GM21717 (cell line): ENCODE results near the gene PDZD4.
A peak's percentile ranks its signal among the peaks of the same experiment; 100 is the strongest.

Source experiments
- ATAC-seq: cut with Tn5 transposase; IDR thresholded peaks from one replicate; pipeline ENCODE4 v1.9.1; 2021; ENCODE audit warnings: mild to moderate bottlenecking, moderate library complexity; ENCODE audit not compliant: unreplicated experiment

The PDZD4 gene

DNA sequence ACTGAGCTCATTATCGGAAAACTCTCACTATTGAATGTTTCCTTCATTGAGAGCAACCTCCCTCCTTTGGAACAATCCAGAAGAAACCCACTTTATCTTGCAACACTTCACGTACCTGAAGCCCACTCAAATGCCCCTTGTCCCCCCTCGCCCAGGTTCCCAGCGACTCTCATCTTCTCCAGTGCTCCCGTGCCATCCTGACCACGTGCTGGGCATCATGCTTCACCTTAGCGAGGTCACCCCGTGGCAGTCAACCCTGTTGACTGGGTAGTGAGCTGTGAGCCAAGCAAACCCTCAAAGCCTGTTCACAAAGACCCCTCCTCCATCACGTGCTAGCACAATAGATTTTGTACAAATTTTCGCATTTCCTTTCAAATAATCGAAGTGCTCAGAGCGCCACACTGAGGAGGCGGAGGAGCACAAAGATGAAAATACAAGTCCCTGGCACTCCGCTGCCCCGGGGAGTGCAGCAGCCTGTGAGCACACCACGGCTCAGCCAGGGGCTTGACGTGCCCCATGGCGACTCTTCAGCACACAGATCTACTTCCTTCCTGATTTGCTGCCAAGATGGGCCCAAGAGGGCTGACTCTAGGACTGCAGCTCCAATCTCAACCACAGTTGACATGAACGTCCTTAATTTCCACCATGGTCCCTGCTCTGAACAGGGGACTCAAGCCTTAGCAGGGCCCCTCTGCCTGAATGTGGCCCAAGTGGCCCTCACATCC, 15.6 kb downstream of the PDZD4 start:
- ATAC-seq, result no peak

DNA sequence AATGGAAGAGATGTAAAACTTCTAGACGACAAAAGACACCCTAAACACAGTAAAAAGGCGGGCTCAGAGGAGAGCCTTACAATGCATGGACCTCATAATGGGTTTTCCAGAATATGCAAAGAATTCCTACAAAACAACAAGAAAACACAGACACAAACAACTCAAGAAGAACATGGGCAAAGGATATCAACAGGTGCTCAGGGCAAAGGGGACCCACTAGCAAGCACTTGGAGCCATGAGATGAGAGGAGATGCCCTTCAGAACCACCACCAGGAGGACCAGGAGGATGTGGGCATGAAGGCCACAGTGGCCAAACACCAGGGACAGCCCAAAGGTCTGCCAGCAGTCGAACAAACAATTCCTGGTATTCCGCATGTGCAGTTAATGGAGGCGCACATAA, 17.2 kb downstream of the PDZD4 start:
- no peak for ATAC-seq

DNA sequence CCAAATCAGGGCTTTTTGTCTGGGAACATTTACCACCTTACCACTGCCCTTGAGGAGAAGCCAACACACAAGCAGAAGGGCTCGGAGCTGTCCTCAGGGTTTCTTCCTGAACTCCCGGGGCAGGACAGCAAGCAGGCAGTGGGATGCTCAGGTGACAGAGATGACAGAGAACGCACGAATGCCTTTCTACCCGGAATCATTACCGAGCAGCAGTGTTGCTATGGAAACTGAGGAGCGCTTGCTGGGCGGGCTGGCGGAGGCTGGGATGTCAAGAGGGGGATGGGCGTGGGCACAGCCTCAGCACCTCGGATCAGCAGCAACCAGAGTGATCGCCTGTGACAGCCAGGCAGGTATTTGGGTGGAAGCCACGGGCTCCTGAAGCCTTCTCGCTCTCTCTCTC, 18.1 kb downstream of the PDZD4 start:
- no peak for ATAC-seq

DNA sequence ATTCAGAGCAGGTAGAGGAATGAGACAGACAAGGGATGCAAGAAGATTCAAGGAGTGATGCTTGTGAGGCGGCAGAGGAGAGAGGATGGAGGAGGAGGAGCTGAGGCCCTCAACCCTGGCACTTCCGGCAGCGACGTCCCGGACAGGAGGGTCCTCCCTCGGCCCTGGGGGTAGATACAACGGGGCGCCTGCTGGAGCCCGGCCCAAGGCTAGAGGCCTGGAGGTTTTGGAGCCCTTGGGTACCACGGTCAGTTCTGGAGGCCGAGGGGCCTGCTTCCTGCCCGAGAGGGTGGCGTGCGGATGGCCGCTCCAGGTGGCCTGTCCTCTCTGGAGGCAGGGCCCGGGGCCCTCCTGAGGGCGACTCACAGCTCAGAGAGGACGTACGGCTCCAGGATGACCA, 22.4 kb downstream of the PDZD4 start:
- no peak for ATAC-seq

DNA sequence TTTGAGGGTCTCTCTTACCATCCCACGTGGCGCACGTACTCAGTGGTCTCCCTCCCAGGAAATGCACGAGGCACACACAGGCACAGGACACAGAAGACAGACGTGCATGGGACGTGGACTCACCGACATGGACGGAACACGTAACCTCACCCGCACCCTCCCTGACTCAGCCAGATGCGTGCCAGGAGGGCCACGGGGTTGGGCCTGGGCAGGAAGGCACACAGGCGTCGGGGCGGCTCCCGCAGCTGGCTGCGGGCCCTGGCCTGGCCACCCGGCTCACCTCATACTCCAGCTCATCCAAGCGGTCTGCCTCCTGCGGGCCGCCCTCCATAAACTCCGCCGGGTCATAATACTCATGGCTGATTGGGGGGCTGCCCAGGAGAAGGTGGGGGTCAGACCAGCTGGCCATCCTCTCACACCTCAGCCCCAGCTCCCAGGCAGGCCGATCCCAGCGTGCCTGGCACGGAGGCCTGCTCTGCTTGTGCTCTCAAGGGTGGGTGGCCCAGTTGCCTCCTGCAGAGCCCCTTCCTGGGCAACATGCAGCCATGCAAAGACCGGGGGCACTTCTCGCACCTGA, 23.3 kb downstream of the PDZD4 start:
- ATAC-seq, result no peak

DNA sequence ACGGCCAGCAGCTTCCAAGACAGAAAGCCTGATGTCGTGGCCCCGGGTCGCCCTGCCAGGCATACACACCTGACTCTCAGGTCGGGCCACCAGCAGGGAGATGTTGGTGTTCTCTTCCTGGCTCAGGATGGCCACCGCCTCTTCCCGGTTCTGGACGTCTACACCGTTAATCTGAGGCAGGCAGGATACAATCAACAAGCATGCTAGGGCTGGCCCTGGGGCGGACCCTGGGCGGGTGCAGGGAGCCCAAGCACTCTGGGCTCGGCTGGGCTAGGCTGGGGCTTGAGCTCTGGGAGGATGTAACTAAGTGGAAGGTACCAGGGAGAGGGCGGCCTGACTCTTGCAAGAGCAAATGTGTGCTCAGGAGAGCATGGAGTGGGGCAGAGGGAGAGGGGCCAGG, 24.9 kb downstream of the PDZD4 start:
- no peak for ATAC-seq

DNA sequence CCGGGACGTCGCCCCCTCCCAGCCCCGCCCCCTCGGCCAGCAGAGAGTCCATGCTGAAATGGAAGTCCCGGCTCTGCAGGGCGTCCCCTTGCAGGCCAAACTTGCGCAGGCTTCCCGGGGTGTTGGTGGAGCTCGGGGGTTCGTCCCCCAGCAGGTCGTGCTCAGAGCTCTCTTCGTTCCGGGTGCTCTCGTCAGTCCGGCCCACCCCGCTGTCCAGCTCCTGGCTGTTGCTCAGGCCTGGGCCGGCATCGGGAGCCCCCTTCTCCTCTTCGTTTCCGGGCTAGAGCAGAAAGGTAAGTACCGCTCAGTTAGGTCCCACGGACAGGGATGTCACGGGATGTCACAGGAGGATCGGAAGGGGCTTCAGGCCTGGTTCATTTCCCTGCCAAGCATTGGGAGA, 25.7 kb downstream of the PDZD4 start:
- ATAC-seq, result no peak

DNA sequence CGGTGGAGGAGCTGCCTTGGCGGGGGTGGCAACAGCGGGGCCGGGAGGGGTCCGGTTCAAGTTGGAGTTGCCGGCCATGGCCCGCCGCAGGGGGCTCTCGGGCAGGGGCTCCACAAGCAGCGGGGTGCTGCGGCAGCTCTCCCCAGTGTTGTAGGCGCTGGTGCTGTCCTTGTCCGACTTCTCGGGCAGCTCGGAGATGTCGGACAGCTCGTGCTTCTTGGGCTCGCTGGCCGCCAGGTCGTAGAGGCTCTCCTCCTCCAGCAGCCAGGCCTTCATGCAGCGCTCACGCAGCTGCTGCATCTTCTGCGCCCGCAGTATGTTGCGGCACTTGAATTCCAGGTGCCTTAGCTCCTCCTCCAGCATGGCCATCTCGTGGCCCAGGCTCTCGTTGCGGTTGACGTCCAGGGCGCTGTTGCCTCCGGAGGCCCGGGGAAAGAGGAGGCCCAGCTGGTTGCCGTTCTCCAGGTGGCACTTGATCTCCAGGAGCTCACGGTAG, 26.2 kb downstream of the PDZD4 start:
- ATAC-seq, result no peak

DNA sequence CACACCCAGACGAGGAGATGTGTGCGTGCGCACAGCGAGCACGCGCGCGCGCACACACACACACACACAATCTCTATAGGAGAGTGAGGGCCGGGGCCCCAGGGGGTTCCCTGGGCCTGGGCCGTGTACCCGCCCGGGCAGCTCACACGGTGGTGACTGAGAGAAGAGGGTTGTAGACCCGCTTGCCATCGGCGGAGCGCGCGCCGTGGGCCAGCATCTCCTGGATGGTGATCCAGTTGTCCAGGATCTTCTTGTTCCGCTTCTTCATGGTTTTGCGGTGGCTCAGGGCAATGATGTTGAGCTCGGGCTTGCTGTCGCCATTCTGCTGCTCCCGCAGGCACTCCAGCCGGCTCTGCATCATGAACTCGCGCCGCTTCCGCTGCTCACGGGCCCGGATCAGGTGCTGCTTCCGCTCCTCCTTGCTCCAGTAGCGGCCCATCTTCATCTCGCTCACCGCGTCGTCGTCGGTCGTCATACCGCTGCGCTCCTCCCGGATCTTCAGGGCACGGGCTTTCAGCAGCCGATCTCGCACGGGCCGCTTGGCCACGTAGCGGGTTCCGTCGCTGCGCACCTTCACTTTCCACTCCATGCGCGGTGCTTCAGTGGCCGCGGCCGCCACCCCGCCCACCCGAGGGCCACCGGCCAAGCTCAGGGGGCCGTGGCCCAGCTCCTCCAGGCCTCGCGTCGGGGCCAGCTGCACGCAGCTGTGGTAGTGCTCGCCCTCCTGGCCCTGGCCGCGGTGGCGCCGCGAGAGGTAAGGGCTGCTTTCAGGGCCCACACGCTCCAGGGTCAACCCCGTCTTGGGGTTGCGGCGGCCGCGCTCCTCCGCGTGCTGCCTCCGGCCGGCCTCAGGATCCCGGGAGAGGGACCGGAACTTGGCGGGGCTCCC, 26.9 kb downstream of the PDZD4 start:
- ATAC-seq, result no peak

DNA sequence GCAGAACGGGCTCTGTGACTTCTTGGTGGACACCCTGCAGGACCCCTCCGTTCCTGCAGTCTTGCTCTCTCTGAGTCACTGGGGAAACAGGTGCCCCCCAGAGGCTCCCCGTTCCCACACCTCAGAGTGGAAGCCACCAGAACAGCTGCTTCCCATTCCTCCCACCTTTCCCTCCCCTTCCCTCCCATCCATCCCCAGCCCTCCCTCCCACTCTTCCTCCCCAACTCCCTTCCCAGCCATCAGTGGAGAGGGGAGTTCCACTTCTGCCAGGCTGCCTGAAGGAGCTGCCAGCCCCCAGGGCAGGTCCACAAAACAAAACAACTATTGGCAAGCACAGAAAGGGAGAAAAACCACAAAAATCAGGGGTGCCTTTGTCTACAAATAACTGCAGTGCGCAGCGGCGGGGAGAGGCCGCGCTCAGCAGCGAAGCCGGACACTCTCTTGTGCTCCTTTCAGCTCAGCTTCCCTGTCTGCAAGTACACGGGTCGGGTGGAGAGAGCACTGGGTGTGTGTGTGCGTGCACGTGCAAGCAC, 27.8 kb downstream of the PDZD4 start:
- ATAC-seq, result no peak

DNA sequence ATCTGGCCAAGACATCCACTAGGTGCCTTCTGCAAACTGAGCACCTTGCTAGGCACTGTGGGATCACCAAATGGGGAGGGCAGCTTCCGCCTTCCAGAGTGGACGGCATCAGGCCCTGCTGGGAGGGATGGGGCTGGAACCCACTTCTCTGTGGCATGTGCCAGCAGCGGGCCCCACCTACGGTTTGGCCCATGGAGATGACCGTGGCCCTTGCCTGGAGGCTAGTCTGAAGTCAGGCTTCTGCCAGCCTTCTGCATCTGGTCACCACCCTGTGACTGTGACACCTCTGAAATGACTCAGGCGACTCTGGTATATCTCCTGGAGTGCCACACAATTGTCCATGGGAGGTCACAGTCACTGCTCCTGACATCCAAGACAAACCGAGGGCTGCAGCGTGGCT, 28.7 kb downstream of the PDZD4 start:
- ATAC-seq, result no peak

DNA sequence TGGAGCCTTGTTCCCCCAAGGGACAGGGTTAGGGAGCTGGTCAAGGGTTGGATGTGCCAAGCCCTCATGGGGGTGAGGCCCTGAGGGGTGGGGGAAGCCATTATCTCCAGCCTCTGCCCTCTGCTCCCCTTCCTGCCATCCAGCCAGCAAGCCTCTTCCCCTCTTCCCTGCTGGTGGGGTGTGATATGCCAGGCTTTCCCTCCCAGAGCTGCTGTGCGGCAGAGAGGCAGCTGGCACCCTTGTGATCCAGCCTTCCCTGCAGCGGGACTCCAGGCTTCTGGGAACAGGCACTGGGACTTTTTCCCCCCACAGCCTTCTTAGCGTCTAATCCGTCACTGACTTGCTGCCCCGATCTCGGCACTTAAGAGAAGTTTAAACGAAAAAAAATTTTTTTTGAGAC, 29.6 kb downstream of the PDZD4 start:
- no peak for ATAC-seq

DNA sequence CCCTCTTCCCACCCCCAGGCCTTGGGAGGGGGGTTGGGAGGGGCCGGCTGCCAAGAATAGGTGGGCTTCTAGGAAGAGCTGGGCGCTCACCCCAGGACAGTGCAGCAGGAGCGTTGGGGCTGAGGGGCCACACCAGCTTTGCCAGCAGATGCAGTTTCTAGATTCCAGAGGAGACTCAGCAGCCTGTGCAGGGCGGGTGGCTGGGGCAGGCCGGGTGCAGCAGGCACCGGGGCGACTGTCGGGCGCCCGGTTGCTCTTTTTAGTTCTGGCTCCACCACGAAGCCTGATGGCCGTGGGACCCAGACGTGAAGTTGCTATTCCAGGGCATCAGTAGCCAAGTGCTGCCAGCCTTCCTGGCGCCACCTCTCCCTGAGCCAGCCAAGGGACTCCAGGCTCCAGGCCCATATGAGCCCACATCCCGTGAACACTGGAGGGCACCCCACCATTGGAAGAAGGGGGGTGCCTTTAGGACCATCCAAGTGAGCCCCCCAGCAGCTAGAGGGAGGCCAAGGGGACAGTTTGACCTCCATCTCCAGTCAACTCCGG, 30.1 kb downstream of the PDZD4 start:
- ATAC-seq, result no peak

DNA sequence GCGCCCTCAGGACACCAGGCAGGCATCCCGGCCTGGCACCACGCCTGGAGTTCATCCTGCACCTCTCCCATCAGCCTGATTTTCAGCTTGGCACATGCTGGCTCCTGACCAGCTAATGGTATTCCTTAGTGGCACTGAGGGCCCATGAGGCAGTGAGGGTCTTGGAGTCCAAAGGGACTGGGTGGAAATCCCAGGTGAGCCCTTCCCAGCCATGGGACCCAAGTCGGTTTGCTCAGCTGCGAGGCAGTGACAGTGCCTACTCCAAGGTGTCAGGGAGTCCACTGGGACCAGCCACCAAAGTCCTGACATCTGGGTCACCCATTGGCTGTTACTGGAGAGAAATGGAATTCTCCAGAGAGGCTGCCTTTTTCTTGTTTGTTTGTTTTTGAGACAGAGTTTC, 31.0 kb downstream of the PDZD4 start:
- ATAC-seq, result no peak

DNA sequence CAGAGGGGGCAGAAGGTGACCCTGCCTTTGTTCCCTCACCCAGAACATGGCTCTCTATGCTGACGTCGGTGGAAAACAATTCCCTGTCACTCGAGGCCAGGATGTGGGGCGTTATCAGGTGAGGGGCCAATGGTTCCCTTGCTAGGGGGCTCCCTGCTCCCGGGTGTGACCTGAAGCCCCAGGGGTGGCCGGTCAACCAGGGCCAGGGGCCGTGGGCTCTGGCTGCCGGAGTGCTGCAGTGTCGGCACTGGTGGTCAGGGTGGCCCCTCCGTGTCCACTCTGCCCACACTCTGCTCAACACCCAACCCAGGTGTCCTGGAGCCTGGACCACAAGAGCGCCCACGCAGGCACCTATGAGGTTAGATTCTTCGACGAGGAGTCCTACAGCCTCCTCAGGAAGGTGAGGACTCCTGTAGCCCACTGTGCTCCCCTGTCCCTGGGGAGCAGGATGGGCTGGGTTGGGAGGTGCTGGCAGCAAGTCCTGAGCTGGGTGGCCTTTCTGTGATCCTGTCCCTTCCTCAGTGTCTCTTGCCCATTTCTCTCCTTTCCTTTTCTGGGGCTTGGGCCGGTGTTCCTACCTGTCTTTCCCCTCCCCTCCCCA, 32.8 kb downstream of the PDZD4 start:
- ATAC-seq, result no peak

DNA sequence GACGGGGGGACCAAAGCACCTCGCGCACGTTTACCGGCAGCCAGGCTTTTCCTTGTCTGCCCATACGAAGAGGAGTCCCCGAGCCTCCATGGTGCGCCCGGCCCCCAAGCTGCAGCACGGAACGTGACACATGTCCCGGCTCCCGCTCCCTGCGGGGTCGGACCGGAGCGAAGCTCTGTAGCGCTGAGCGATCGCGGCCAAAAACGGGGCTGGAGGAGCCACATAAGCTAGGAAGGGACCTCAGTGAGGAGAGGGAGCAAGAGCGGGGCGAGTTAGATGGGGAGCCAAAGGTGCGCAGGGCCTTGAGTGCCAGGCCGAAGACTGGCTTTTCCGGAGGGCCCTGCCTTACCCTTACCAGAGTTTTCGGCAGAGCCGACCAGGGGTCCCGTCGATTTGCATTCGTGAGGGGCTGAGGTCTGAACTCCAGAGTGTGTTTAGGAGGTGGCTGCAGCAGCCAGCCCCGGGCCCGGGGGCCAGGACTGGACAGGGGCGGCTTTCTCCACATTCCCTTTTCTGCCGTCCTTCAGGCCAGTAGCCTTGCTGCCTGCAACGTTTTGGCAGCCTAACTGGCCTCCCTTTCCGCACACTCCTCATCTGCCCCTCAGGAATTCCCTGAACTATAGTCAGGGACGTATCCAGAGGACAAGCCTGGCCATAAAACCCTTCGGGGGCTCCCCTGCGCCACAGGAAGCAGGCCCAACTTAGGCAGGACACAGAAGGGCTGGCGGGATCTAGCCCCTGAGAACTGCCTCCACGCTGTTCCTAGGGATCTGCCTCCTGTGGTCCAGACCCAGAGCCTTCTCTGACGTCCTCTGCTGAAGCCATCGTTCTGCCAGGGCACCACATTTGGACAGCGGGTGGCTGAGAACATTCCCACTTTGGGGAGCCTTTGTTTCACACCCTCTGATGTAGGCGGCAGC, 35.2 kb downstream of the PDZD4 start:
- no peak for ATAC-seq

DNA sequence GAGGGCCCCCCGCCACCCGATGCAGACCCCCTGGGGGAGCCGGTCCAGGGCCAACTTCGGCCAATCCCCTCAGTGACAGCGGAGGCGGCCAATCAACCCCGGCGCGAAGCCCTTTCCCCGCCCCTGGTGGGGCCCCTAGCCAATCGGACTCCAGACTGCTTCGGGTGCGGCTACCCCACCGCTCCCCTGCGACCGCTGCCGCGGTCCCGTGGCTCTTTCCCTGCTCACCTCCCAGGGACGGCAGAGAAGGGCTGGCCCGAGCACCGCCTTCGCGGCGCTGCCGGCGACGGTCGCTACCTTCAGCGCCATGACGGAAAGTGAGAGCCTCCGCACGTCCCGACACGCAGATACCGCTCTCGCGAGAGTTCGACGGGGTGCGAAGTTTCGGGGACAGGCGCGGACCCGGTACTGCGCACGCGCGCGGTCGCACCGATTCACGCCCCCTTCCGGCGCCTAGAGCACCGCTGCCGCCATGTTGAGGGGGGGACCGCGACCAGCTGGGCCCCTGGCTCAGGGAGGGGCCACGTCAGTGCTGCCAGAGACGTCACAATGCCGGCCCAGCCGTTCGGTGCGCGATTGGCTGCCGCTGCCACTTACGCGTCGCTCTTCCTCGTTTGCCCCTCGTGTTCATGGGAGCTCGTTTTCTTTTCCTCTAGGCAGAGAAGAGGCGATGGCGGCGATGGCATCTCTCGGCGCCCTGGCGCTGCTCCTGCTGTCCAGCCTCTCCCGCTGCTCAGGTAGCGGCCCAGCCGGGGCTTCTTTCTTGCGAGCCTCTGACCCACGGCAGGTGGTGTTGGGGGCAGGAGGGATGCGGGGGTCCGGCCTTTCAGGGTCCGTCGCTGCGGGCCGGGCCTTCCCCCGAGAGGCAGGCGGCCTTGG, 36.1 kb downstream of the PDZD4 start, which contains the start of the genes IDH3G and SSR4:
IDH3G (minus strand) TSS at position 358 of the 879 bp plus-strand sequence; CDS start at position 309, 49 bp downstream.
SSR4 (plus strand) TSS at position 651 of the 879 bp plus-strand sequence; CDS start at position 671, 20 bp downstream.
- ATAC-seq, result peak; percentile 83

DNA sequence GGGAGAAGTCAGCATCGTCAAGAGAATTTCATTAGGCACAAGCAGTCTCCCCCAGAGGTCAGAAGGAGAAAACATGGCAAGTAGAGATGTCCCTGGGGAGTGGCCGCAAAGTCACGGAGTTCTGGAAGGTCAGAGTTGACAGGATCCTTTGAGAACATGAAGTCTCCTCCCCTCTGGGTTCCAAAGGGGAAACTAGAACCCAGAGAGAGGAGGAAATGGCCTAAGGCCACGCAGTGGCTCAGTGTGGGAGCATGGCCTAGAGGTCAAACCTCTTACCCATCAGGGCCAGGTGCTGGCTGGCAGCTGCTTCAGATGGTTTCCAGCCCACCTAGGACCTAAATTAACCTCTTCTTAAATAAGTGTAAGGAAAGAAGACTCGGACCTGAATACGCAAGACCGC, 37.1 kb downstream of the PDZD4 start:
- peak; percentile 5 for ATAC-seq

DNA sequence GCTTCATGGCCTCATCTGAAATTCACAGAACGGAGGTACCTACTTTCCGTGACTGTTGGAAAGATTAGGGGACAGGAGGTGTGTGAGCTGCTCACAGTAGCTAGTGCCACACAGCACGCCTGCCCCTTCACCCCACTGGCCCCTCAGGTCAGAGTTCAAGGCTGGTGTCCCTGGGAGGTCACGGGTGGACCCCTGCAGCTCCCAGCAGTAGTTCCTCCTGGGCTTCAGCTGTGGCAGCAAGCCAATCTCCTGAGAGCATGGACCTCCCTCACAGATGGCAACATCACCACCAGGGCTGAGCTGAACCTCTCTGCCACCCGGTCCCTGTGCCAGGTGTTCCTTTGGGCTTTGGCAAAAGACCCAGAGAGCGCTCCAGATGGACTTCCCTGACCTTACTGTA, 38.0 kb downstream of the PDZD4 start:
- no peak for ATAC-seq
